Gastroesophageal sphincter (tissue), 4 donors: ENCODE data around the gene PILRB. TPM values are rescaled to one million over a fixed set of nuclear protein-coding genes. Genes with fewer than 3 reads are reported as not detected.

ENCODE experiments used
- ATAC-seq: fragments of 150-250 bp; one replicate; pipeline ENCODE4 v1.9.1; 2016; ENCODE audit warnings: mild to moderate bottlenecking, moderate library complexity
- H3K27ac ChIP-seq, 4 donors: fragments of 200-600 bp; sonication (generic) in 3 of 4; 1 replicate in 3 of 4; 2 replicates in 1 of 4; pipeline ENCODE4 v1.5.1; 2016 to 2019
- H3K27me3 ChIP-seq: fragments of 200-600 bp; sonication (generic); one replicate; pipeline ENCODE4 v1.5.1; 2019
- H3K36me3 ChIP-seq, 2 donors: fragments of 200-600 bp; sonication (generic); one replicate each; pipeline ENCODE4 v1.5.1; 2019; ENCODE audit warnings: control low read depth in 1 of 2
- H3K4me1 ChIP-seq, 3 donors: fragments of 200-600 bp; sonication (generic); 1 replicate in 2 of 3; 2 replicates in 1 of 3; pipeline ENCODE4 v1.5.1; 2016 to 2019; ENCODE audit warnings: control low read depth in 2 of 3
- H3K4me3 ChIP-seq, 2 donors: fragments of 200-600 bp; sonication (generic); one replicate each; pipeline ENCODE4 v1.5.1; 2019; ENCODE audit warnings: mild to moderate bottlenecking in 1 of 2, moderate library complexity in 1 of 2
- H3K9me3 ChIP-seq, 3 donors: fragments of 200-600 bp; sonication (generic); one replicate each; pipeline ENCODE4 v1.5.1; 2017 to 2019; ENCODE audit warnings: control low read depth in 2 of 3
- EP300 ChIP-seq: sonication (generic); formaldehyde crosslinking; IDR thresholded peaks from one replicate; pipeline ENCODE4 v1.6.1; 2017; ENCODE audit warnings: antibody characterized with exemption, mild to moderate bottlenecking
- POLR2A ChIP-seq, 2 donors: fragments of 450-650 bp; IDR thresholded peaks; one replicate each; pipeline ENCODE4 v1.6.1; 2017; ENCODE audit warnings: antibody characterized with exemption in 2 of 2, mild to moderate bottlenecking in 2 of 2, moderate library complexity in 1 of 2
- POLR2AphosphoS5 ChIP-seq: sonication (generic); formaldehyde crosslinking; IDR thresholded peaks from one replicate; pipeline ENCODE4 v1.6.1; 2017; ENCODE audit warnings: antibody characterized with exemption
- WGBS, 2 donors: methylation state at CpG; one replicate each; pipeline ENCODE4 v1.1.5; 2018; ENCODE audit warnings: low coverage in 1 of 2; 5-methylcytosine and 5-hydroxymethylcytosine counted together
- total RNA-seq, 4 donors: library from RNA; depleted of rRNA; stranded (reverse); fragments of >200 nt; gene quantifications; one replicate each; pipeline ENCODE4 v1.1.0, GENCODE V29; 2016
- TF ChIP-seq, protein P1 (sequence below), 4 experiments: fragments of 200-600 bp in 2 of 4; fragments of 450-650 bp in 2 of 4; sonication (generic) in 1 of 4; IDR thresholded peaks; one replicate each; pipeline ENCODE4 v1.5.1; 2017 to 2019; ENCODE audit warnings: antibody characterized with exemption in 4 of 4, mild to moderate bottlenecking in 2 of 4, moderate library complexity in 2 of 4

The PILRB gene
- total RNA-seq, 4 donors from 2014 or later, result 11.8 to 61.8 (median 24.2) TPM

DNA sequence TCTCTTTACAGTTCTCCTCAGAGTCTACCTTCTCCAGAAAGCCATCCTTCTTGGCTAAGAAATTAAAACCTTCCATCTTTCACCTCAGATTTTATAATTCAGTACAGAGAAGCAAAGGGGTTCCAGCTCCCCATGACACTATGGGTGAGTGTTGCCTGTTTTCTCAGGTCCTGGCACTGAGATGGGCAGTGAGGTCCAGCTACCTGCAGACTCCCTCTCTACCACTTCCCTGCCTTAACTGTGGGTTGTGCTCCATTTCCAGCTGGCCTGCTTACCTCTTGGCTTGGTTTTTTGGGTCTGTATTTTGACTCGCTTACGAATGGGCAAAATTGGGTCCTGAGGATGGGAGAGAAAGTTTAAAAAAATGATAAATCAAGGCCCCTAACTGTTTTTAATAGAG is 44.3 kb downstream of the PILRB start:
- WGBS, 2 donors, result 80 to 100% methylated on average over 1 to 2 of the region's 2 CpGs
- ATAC-seq, result no peak

DNA sequence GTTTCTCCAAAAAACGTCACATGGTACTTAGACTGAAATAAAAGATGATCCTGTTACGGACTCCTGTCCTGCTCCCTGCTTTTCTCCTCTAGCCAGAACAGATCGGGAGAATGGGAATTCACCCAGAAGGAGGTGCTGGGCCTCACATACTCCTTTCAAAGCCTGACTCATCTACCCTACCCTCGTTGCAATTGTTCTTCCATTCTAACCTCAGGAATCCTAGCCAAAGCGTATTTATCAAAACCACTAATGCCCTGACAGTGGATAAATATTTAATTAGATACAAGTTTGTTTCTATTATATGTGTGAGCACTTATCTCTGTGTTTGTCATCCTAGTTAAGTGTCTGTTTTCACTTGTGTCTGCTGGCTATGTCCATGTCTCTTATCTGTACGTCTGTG is 48.9 kb downstream of the PILRB start:
- H3K4me3 ChIP-seq, result no peak overlapping the region
- H3K9me3 ChIP-seq, result no peaks in the 10 kb centered on the region
- no peak overlapping the region for H3K27ac ChIP-seq
- H3K36me3 ChIP-seq, result peaks cover 0 to 12% of the 10 kb centered on the region in 2 donors
- TF ChIP-seq EP300 (no peak), POLR2A (IDR thresholded peaks at IDR 0.05) (no peak), POLR2AphosphoS5 (no peak)
- TF ChIP-seq, protein P1, sequence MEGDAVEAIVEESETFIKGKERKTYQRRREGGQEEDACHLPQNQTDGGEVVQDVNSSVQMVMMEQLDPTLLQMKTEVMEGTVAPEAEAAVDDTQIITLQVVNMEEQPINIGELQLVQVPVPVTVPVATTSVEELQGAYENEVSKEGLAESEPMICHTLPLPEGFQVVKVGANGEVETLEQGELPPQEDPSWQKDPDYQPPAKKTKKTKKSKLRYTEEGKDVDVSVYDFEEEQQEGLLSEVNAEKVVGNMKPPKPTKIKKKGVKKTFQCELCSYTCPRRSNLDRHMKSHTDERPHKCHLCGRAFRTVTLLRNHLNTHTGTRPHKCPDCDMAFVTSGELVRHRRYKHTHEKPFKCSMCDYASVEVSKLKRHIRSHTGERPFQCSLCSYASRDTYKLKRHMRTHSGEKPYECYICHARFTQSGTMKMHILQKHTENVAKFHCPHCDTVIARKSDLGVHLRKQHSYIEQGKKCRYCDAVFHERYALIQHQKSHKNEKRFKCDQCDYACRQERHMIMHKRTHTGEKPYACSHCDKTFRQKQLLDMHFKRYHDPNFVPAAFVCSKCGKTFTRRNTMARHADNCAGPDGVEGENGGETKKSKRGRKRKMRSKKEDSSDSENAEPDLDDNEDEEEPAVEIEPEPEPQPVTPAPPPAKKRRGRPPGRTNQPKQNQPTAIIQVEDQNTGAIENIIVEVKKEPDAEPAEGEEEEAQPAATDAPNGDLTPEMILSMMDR (IDR thresholded peaks at IDR 0.05), result no peak
- no peaks in the 10 kb centered on the region for H3K27me3 ChIP-seq
- no peaks in the 10 kb centered on the region for H3K4me1 ChIP-seq
- no peak for ATAC-seq
- 46 to 65% methylated on average over 5 to 6 of the region's 6 CpGs for WGBS, 2 donors

More for the DNA sequence above, 44.3 kb downstream of the PILRB start:
- Histone ChIP-seq H3K4me1 (no peaks in the 10 kb centered on the region), H3K27me3 (no peaks in the 10 kb centered on the region), H3K4me3 (no peak overlapping the region), H3K9me3 (no peaks in the 10 kb centered on the region), H3K36me3 (peaks cover 0 to 8% of the 10 kb centered on the region in 2 donors), H3K27ac (no peak overlapping the region)
- TF ChIP-seq POLR2AphosphoS5, result no peak
- TF ChIP-seq EP300, result no peak
- TF ChIP-seq, protein P1 (IDR thresholded peaks at IDR 0.05), result no peak
- no peak for TF ChIP-seq POLR2A (IDR thresholded peaks at IDR 0.05)

DNA sequence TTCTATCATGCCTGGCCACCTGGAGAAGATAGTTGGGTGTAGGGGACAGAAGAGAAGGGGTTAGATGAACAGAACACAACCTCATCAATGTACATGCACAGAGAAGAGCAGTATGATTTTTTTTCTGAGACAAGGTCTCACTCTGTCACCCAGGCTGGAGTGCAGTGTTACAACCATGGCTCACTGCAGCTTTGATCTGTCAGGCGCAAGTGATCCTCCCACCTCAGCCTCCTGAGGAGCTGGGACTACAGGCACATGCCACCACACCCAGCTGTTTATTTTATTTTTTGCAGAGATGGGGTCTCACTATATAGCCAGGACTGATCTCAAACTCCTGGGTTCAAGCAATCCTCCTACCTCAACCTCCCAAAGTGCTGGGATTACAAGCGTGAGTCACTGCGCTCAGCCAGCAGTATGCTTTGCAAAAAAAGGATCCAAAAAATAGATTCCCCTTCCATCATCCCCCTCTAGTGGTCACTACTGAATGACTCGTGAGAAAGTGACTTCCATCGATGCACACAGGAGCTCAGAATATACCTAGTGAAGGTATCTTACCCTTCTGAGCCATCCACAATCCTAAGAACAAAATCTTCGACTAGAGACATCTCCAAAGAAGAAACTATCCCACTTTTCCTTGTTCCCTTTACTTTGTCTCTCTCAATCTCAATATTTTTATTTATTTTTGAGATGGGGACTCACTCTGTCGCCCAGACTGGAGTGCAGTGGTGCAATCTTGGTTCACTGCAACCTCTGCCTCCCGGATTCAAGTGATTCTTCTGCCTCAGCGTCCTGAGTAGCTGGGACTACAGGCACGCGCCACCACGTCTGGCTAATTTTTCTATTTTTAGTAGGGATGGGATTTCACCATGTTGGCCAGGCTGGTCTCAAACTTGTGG is 49.6 kb downstream of the PILRB start:
- Histone ChIP-seq H3K27me3 (no peaks in the 10 kb centered on the region), H3K27ac (no peak overlapping the region), H3K9me3 (no peaks in the 10 kb centered on the region), H3K36me3 (peaks cover 0 to 9% of the 10 kb centered on the region in 2 donors), H3K4me3 (no peak overlapping the region), H3K4me1 (no peaks in the 10 kb centered on the region)
- ATAC-seq, result peak; percentile 82
- 25 to 34% methylated on average over 5 to 10 of the region's 12 CpGs for WGBS, 2 donors
- TF ChIP-seq, protein P1 (IDR thresholded peaks at IDR 0.05), result peak; percentile 33 to 60 (median 52)
- TF ChIP-seq EP300, result no peak

DNA sequence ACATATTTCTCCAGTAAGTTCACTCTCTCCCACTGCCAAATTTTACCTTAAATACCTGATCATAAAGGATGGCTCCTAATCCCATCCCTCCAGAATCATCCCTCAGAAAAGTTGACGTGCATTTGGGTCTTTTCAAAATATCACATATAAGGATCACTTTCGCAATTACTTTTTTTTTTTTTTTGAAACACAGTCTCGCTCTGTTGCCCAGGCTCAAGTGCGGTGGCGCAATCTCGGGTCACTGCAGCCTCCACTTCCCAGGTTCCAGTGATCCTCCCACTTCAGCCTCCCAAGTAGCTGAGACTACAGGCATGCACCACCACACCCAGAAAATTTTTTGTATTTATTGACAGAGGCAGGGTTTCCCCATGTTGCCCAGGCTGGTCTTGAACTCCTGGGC is 53.2 kb downstream of the PILRB start:
- 90 to 99% methylated on average over 2 to 6 of the region's 6 CpGs for WGBS, 2 donors

More for the DNA sequence above, 53.2 kb downstream of the PILRB start:
- no peak for ATAC-seq
- H3K36me3 ChIP-seq, result peaks cover 0 to 10% of the 10 kb centered on the region in 2 donors
- no peaks in the 10 kb centered on the region for H3K4me1 ChIP-seq
- no peak overlapping the region for H3K27ac ChIP-seq
- no peak overlapping the region for H3K4me3 ChIP-seq
- no peak for TF ChIP-seq EP300
- no peak for TF ChIP-seq POLR2AphosphoS5
- TF ChIP-seq, protein P1 (IDR thresholded peaks at IDR 0.05), result no peak
- no peak for TF ChIP-seq POLR2A (IDR thresholded peaks at IDR 0.05)
- no peaks in the 10 kb centered on the region for H3K9me3 ChIP-seq
- no peaks in the 10 kb centered on the region for H3K27me3 ChIP-seq
